HepG2 (cell line): ENCODE results near the gene TPPP2. TPM values are rescaled to one million over a fixed set of nuclear protein-coding genes. Genes with fewer than 3 reads are reported as not detected.

Source experiments
- DRAP1 ChIP-seq: IDR thresholded peaks from 2 replicates; pipeline ENCODE4 v1.6.1; 2016; ENCODE audit warnings: missing genetic modification reagents, missing compliant biosample characterization
- FOXM1 ChIP-seq: sonication (generic); formaldehyde crosslinking; IDR thresholded peaks from 2 replicates; pipeline ENCODE4 v1.5.0; 2020; ENCODE audit warnings: missing genetic modification reagents
- MEIS2 ChIP-seq: sonication (generic); formaldehyde crosslinking; IDR thresholded peaks from 2 replicates; pipeline ENCODE4 v1.9.0; 2021; ENCODE audit warnings: mild to moderate bottlenecking, missing genetic modification reagents
- SNAPC4 ChIP-seq: sonication (generic); formaldehyde crosslinking; IDR thresholded peaks from 2 replicates; pipeline ENCODE4 v1.4.0; 2020; ENCODE audit warnings: mild to moderate bottlenecking, missing genetic modification reagents
- ZBTB38 ChIP-seq: sonication (generic); formaldehyde crosslinking; IDR thresholded peaks from 2 replicates; pipeline ENCODE4 v1.5.1; 2020; ENCODE audit warnings: mild to moderate bottlenecking, missing genetic modification reagents
- polyA plus RNA-seq, 8 experiments: library from polyadenylated mRNA; depleted of rRNA in 3 of 8; stranded (reverse) in 7 of 8; unstranded in 1 of 8; fragments of >200 nt; fragmentation: Illumina TruSeq in 4 of 8; extraction: Trizol in 4 of 8; gene quantifications; 2 replicates each; pipeline versions ENCODE4 v1.2.1 to v1.2.3, GENCODE V29; 2011 to 2016; ENCODE audit warnings: low read depth in 4 of 8, missing spikeins in 1 of 8, mixed read lengths in 1 of 8; ENCODE audit not compliant: insufficient read depth in 1 of 8
- total RNA-seq, 5 experiments: library from RNA; depleted of rRNA; stranded (reverse); fragments of >200 nt; fragmentation: Illumina TruSeq; extraction: Trizol; gene quantifications; 2 replicates each; pipeline ENCODE4 v1.2.3, GENCODE V29; 2016; ENCODE audit warnings: low read depth in 1 of 5

The TPPP2 gene
- total and polyA plus RNA-seq, 2 of the 13 experiments (the other 11 are each of a cell fraction or from before 2014, with no cell fraction given): 0.58 to 4.2 TPM

GRCh38 chr14:21053184-21054122, 23.4 kb downstream of the TPPP2 start (continued):
- TF ChIP-seq SNAPC4 (CRISPR knock-in tag) (0 out of 2 replicates have a peak, but pooled peaks have one; percentile 5), MEIS2 (CRISPR knock-in tag) (no peak), DRAP1 (no peak), FOXM1 (no peak), ZBTB38 (peak; percentile 83; the same call in 1 of the 2 replicates)
